ENCODE data around the gene MVB12A. TPM values are rescaled to one million over a fixed set of nuclear protein-coding genes. Genes with fewer than 3 reads are reported as not detected.

Gene MVB12A
- total RNA-seq, 1 experiment from 2014 or later = 155 TPM

DNA sequence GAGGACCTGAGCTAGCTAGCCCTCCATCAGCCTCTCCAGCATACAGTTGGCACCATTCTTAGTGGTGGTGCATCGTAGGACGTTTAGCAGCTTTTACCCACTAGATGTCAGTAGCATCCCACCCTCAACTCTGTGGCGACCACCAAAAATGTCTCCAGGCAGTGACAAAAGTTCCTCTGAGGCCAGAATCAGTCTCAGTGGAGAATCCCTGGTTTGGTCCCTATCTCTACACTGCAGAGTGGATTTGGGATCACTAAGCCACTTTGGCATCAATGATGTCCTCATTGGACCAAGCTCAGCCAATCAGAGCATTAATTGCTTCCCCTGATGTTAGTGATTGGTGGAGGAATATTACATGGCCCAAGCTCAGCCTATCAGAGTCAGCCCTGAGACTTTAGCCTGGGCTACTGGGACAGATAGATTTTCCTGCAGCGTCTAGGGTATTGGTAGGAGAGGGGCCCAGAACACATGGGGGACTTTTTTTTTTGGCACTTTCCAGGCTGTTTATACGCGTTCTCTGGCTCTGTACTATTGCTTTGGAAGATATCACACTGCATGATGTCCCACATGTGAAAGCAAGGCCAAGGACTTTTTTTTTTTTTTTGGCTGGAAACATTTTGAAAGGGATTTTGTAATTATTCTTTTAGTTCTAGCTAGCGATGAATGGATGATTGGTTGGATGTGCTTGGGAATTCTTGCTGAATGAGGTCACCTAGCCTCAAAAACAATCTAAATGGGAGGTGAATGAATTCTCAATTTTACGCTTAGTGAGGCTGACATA lies 21.6 kb downstream of the MVB12A start:
- no peak for DNase-seq (ENCODE audit: low spot score)

- DNase-seq (ENCODE audit: low spot score) = no peak
Measured at GRCh38 chr19:17445526-17446165, 25.8 kb downstream of the MVB12A start.

DNA sequence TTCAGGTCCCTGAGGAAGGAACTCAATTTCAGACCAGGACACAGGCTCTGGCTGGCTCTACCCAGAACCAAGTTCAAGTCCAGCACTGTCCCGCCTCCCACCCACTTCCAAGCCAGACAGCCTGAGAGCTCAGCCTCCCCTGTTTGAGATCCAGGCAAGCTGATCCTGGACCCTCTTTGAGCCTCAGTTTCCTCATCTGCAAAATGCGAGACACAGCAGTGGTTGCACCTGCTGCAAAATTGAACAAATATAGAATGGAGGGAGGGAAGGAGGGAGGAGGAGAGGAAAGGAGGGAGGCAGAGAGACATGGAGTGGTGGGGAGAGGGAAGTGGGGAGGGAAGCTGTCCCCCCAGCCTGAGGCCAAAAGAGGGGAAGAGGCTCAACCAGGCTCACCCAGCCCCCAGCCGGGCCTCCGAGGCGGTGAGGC lies 27.9 kb downstream of the MVB12A start:
- DNase-seq (ENCODE audit: low spot score) = no peak

- DNase-seq (ENCODE audit: low spot score) = no peak
Measured at GRCh38 chr19:17448131-17448967, 28.5 kb downstream of the MVB12A start, which contains the start of gene TMEM221. TSS of gene TMEM221 (minus strand) at chr19:17448668. CDS start at chr19:17448462, 206 bp downstream.

DNA sequence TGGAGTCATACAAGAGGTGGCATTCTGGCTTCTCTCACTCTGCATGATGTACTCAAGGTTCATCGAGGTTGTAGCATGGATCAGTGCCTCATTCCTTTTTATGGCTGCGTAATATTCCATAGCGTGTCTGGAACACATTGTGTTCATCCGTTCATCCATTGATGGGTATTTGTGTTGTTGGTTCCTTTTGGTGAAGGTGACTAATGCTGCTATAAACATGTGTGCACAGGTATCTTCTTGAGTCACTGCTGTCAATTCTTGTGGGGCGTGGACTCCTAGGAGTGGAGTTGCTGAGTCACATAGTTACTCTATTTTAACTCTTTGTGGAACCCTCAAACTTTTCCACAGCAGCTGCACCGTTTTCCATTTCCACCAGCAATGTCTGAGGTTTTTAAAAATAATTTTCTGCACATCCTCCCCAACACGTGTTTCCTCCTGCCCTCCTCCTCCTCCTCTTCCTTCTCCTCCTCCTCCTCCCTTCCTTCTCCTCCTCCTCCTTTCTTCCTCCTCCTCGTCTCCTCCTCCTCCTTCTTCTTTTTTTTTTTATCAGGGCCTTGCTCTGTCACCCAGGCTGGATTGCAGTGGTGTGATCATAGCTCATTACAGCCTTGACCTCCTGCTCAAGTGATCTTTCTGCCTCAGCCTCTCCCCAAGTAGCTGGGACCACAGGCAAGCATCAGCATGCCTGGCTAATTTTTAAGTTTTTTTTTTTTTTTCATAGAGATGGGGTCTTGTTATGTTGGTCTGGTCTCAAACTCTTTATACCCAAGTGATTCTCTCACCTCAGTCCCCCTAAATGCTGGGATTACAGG lies 30.6 kb downstream of the MVB12A start:
- DNase-seq (ENCODE audit: low spot score) = peak; percentile 57

- DNase-seq (ENCODE audit: low spot score) = no peak
Measured at GRCh38 chr19:17451820-17452219, 32.0 kb downstream of the MVB12A start.

DNA sequence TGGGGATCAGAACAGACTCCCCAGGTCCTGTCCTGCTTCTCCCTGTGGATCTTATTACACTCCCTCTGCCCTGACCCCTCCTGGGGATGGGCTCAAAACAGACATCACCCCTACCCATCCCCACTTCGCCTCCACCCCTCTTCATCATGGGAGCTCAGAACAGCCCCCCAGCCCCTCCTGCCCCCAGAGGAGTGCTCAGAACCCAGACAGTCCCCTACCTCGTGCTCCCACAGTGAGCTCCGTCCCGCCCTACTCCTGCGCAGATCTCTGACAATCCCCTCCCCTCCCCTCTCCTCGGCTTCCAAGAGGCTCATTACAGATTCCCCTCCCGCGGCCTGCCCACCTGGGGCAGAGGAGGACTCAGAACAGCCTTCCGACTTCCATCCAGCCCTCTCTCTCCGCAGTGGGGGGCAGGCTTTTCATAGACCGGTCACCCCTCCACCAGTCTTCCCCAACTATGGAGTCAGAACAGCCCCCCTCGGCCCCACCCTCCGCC lies 34.8 kb downstream of the MVB12A start:
- no peak for DNase-seq (ENCODE audit: low spot score)

DNA sequence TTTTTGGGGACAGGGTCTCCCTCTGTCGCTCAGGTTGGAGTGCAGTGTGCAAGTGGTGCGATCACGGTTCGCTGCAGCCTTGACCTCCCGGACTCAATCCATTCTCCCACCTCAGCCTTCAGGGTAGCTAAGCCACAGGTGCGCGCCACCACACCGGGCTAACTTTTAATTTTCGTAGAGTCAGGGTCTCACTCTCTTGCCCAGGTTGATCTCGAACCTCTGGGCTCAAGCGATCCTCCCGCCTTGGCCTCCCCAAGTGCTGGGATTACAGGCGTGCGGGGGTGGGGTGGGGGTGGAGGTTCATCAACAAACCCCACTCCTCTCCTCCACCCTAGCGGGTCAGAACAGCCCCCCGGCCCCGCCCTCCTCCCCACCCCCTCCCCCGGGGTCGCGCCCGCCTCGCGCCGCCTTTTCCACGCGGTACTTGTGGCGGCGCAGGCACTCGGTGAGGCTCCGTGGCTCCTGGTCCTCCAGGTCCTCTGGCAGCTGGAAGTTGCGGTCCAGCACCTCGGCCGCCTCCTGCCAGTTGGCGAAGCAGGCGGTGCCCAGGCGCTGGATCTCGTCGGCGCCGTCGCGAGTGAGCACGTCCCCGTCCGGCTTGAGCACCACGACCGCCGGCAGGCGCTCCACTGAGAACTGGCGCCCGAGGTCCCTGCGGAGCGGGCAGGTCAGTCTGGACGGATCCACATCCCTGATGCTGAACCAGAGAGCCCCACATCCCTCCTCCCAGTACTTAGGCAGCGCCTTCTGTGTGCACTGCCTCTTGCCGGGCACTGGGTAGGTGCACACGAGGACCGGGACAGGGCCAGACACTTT lies 35.7 kb downstream of the MVB12A start:
- DNase-seq (ENCODE audit: low spot score) = no peak

DNA sequence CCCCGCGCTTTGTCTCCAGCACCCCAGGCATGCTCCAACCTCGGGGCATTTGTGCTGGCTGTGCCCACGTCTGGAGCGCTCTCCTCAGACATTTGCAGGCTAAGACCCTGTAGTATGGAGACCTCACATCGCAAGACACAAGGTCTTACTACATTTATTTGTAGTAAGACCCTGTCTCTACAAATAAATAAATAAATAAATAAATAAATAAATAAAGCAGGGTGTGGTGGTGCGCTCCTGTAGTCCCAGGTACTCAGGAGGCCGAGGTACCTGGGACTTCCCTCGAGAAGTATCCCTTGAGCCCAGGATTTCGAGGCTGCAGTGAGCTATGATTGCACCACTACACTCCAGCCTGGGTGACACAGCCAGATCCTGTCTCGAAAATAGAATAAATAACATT lies 36.3 kb downstream of the MVB12A start:
- DNase-seq (ENCODE audit: low spot score) = no peak

GRCh38 chr19:17457616-17458015 lies 37.8 kb downstream of the MVB12A start:
- DNase-seq (ENCODE audit: low spot score) = no peak

GRCh38 chr19:17458970-17459369 lies 39.1 kb downstream of the MVB12A start:
- no peak for DNase-seq (ENCODE audit: low spot score)

DNA sequence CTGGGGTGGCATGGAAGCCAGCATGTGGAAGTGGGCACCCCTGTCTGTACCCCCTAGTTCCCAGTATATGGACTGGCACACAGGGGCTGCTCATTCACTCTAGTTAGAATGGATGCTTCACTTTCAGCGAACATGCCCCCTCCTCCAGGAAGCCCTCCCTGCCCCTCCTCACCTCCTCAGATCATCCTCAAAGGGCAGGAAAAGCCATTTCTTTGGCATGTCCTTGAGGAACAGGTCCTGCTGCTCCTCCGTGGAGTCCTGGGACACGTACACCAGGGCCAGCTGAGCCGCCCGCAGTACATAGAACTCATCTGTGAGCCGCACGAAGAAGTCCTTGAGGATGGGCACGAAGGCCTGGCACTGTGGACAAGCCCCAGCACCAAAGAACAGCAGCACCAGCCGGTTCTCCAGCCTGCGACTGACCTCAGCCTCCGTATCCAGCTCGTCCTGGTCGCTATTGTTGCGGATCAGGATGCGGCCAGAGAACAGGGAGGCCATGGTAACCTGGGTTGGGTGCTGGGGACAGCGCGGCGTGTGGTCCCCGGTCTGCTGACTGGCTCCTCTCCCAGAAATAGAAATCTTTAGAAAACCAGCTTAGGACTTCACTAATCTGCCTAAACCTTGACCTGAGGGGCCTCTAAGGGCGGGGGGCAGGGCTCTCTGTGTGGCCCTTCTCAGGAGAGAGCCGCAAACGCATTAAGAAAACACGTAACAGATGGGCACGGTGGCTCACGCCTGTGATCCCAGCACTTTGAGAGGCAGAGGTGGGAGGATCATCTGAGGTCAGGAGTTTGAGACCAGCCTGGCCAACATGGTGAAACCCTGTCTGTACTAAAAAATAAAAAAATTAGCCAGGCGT lies 40.8 kb downstream of the MVB12A start, which contains the start of gene NXNL1:
TSS of gene NXNL1 (minus strand) at position 555 of the 859 bp plus-strand sequence. CDS start at position 498, 57 bp downstream.
- no peak for DNase-seq (ENCODE audit: low spot score)

- DNase-seq (ENCODE audit: low spot score) = no peak
Measured at GRCh38 chr19:17466487-17466850, 46.6 kb downstream of the MVB12A start.

GRCh38 chr19:17467471-17468301 lies 47.8 kb downstream of the MVB12A start:
- no peak for DNase-seq (ENCODE audit: low spot score)

- DNase-seq (ENCODE audit: low spot score) = no peak
Measured at GRCh38 chr19:17468302-17469091, 48.6 kb downstream of the MVB12A start.

- DNase-seq (ENCODE audit: low spot score) = no peak
Measured at GRCh38 chr19:17469092-17469480, 49.2 kb downstream of the MVB12A start.

DNA sequence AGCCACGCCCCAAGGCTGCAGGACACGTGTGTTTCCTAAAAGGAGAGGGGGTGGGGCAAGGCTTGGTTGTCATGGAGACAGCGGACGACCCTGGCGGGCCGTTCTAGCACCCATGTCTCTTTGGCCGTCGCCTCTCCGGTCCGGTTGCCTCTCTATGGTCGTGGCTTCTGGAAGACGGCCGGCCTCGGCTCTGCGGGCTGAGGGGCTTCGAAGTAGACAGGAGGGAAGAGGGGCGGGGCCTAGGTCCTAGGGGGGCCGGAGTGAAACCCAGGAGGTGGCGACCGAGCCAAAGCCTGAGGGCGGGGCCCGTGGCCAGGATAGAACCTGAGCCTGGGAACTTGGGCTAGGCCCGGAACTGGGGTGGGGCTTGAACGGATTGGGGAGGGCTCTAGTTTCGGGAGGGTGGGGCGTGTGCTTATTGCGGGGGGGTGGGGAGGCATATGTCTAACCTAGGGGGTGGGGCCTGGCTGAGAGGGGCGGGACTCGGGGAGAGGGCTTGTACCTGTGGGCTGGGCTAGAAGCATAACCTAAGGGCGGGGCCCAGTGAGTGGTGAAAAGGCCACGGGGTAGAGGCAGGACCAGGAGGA lies 49.7 kb downstream of the MVB12A start:
- peak; percentile 89 for DNase-seq (ENCODE audit: low spot score)

Data from H4 (cell line).